ENCODE measurements around the gene USE1. TPM values are rescaled to one million over a fixed set of nuclear protein-coding genes. Genes with fewer than 3 reads are reported as not detected.
A peak's percentile ranks its signal among the peaks of the same experiment; 100 is the strongest.

USE1 gene
- total and polyA plus RNA-seq, 8 donors = 23.1 to 40.9 (median 31.6) TPM

GRCh38 chr19:17254636-17255035 lies 39.5 kb downstream of the USE1 start:
- Histone ChIP-seq H3K4me3 (no peak overlapping the region), H3K9me3 (no peaks in the 10 kb centered on the region), H3K4me1 (no peaks in the 10 kb centered on the region), H3K36me3 (peaks cover 0 to 22% of the 10 kb centered on the region in 2 donors), H3K27me3 (no peaks in the 10 kb centered on the region), H3K27ac (peak overlapping the region in 1 of 2 donors; percentile 48)
- ATAC-seq (no peak), DNase-seq (no peak)
- TF ChIP-seq, protein P1, sequence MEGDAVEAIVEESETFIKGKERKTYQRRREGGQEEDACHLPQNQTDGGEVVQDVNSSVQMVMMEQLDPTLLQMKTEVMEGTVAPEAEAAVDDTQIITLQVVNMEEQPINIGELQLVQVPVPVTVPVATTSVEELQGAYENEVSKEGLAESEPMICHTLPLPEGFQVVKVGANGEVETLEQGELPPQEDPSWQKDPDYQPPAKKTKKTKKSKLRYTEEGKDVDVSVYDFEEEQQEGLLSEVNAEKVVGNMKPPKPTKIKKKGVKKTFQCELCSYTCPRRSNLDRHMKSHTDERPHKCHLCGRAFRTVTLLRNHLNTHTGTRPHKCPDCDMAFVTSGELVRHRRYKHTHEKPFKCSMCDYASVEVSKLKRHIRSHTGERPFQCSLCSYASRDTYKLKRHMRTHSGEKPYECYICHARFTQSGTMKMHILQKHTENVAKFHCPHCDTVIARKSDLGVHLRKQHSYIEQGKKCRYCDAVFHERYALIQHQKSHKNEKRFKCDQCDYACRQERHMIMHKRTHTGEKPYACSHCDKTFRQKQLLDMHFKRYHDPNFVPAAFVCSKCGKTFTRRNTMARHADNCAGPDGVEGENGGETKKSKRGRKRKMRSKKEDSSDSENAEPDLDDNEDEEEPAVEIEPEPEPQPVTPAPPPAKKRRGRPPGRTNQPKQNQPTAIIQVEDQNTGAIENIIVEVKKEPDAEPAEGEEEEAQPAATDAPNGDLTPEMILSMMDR (IDR thresholded peaks at IDR 0.05) = no peak
- intact Hi-C loops (cut with DNase I) = no loop called here

DNA sequence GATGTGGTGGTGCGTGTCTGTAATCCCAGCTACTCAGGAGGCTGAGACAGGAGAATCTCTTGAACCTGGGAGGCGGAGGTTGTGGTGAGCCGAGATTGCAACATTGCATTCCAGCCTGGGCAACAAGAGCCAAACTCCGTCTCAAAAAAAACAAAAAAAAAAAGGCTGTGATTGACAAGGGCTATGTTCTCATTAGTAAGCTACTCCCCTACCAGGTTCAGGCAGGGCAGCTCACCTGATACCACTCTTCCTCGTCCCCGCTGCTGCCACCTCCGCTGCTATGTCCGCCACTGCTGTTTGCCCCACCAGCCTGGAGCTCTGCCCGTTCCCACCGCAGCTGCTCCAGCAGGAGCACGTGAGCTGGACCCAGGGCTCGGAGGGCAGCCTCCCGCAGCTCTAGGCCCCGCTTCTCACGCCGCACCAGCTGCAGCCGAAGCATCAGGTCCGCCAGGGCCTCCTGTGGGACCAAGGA lies 40.0 kb downstream of the USE1 start:
- DNase-seq (peak in 1 of 4 donors; percentile 61), ATAC-seq (peak; percentile 96)
- peak overlapping the region in 1 of 2 donors; percentile 48 for H3K27ac ChIP-seq

GRCh38 chr19:17256130-17256529 lies 41.0 kb downstream of the USE1 start:
- H3K4me3 ChIP-seq = no peak overlapping the region

More for the DNA sequence above, 40.0 kb downstream of the USE1 start:
- Histone ChIP-seq H3K27me3 (no peaks in the 10 kb centered on the region), H3K9me3 (no peaks in the 10 kb centered on the region), H3K36me3 (peaks cover 0 to 23% of the 10 kb centered on the region in 2 donors), H3K4me3 (no peak overlapping the region), H3K4me1 (no peaks in the 10 kb centered on the region)
- intact Hi-C loops (cut with DNase I) = no loop called here
- TF ChIP-seq, protein P1 (IDR thresholded peaks at IDR 0.05) = no peak

DNA sequence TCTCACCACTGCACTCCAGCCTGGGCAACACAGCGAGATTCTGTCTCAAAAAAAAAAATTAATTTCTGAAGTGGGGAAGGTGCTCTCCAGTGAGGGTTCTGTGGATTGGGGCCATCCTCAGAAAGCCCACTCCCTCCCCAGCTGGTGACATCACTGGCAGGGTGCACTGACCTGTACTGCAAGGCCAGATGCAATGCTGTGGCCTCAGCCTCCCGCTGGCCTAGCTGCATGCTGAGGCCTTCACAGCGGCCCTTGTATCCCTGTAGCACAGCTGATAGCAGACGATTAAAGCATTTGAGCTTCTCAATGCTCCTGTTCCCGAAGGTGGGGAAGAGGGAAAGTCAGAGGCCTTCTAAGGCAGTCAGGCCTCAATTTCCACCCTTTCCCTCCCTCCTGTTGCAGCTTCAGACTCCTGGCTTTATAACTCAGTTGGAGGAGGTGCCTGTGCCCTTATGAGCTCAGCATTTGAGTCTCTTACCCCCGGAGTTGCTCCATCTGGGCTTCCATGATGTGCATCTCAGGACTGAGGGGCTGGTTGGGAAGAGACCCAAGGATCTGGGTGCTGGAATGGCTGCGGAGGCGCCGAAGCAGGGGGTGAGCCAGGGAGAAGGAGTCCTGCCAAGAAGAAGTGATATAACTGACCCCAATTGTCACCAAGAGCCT lies 44.1 kb downstream of the USE1 start:
- ATAC-seq (no peak), DNase-seq (no peak)
- H3K4me1 ChIP-seq = peaks cover 0 to 3% of the 10 kb centered on the region in 2 donors
- TF ChIP-seq, protein P1 (IDR thresholded peaks at IDR 0.05) = no peak
- no peaks in the 10 kb centered on the region for H3K9me3 ChIP-seq
- no peak overlapping the region for H3K27ac ChIP-seq
- no peaks in the 10 kb centered on the region for H3K27me3 ChIP-seq
- intact Hi-C loops (cut with DNase I) = no loop called here
- H3K36me3 ChIP-seq = peaks cover 0 to 18% of the 10 kb centered on the region in 2 donors
- H3K4me3 ChIP-seq = no peak overlapping the region

More at GRCh38 chr19:17256130-17256529, 41.0 kb downstream of the USE1 start:
- Histone ChIP-seq H3K27me3 (no peaks in the 10 kb centered on the region), H3K36me3 (peaks cover 0 to 23% of the 10 kb centered on the region in 2 donors), H3K27ac (no peak overlapping the region), H3K4me1 (peaks cover 0 to 3% of the 10 kb centered on the region in 2 donors), H3K9me3 (no peaks in the 10 kb centered on the region)
- intact Hi-C loops (cut with DNase I) = no loop called here
- ATAC-seq = no peak
- TF ChIP-seq, protein P1 (IDR thresholded peaks at IDR 0.05) = no peak
- DNase-seq = no peak

GRCh38 chr19:17259934-17260333 lies 44.8 kb downstream of the USE1 start:
- H3K27me3 ChIP-seq = no peaks in the 10 kb centered on the region
- no peaks in the 10 kb centered on the region for H3K9me3 ChIP-seq
- no peak for DNase-seq
- no peak overlapping the region for H3K27ac ChIP-seq
- TF ChIP-seq, protein P1 (IDR thresholded peaks at IDR 0.05) = no peak
- no peak overlapping the region for H3K4me3 ChIP-seq
- no peak for ATAC-seq
- intact Hi-C loops (cut with DNase I) = no loop called here
- H3K36me3 ChIP-seq = peaks cover 0 to 18% of the 10 kb centered on the region in 2 donors
- H3K4me1 ChIP-seq = peaks cover 0 to 3% of the 10 kb centered on the region in 2 donors

All from left lung (tissue), 10 donors.